Adrenal gland (tissue), 12 donors: Measurements from ENCODE around the gene MLF1. TPM values are rescaled to one million over a fixed set of nuclear protein-coding genes. Genes with fewer than 3 reads are reported as not detected.

Source experiments
- DNase-seq, 7 donors: peaks; one replicate each; pipeline ENCODE4 v3.0.0-alpha.2; 2019 to 2020
- H3K27ac ChIP-seq, 5 donors: fragments of 200-600 bp; sonication (generic) in 4 of 5; 1 replicate in 3 of 5; 2 replicates in 2 of 5; pipeline versions ENCODE4 v1.5.1 to v1.8.0; 2016 to 2020; ENCODE audit warnings: mild to moderate bottlenecking in 1 of 5
- H3K27me3 ChIP-seq: fragments of 200-600 bp; 2 replicates; pipeline ENCODE4 v1.8.0; 2021
- H3K36me3 ChIP-seq, 2 donors: fragments of 200-600 bp; replicated peaks in 1 of 2; 1 replicate in 1 of 2; 2 replicates in 1 of 2; pipeline versions ENCODE4 v1.5.1 to v1.8.0; 2018 to 2022
- H3K4me1 ChIP-seq, 2 donors: fragments of 200-600 bp; replicated peaks in 1 of 2; 1 replicate in 1 of 2; 2 replicates in 1 of 2; pipeline versions ENCODE4 v1.5.1 to v1.8.0; 2018 to 2021
- H3K4me3 ChIP-seq, 4 donors: fragments of 200-600 bp; sonication (generic) in 3 of 4; one replicate each; pipeline ENCODE4 v1.5.1; 2016 to 2018
- H3K9me3 ChIP-seq, 3 donors: fragments of 200-600 bp; sonication (generic) in 1 of 3; replicated peaks in 1 of 3; 1 replicate in 2 of 3; 2 replicates in 1 of 3; pipeline versions ENCODE4 v1.5.1 to v1.8.0; 2016 to 2021
- POLR2A ChIP-seq, 2 donors: fragments of 450-650 bp; IDR thresholded peaks; one replicate each; pipeline ENCODE4 v1.6.1; 2017; ENCODE audit warnings: antibody characterized with exemption in 2 of 2, mild to moderate bottlenecking in 2 of 2, moderate library complexity in 1 of 2
- WGBS, 4 donors: extraction: QIAGEN DNeasy Blood & Tissue Kit in 2 of 4; methylation state at CpG; one replicate each; pipeline versions ENCODE4 v1.1.5 to v1.1.7; 2013 to 2017; 5-methylcytosine and 5-hydroxymethylcytosine counted together
- intact Hi-C, 2 donors: fragments of 100-400 bp; cut with DNase I; formaldehyde crosslinking; loops; one replicate each; pipeline versions ENCODE4 v1.14.1 to v1.15.0; 2022 to 2023
- polyA plus RNA-seq, 3 donors: library from polyadenylated mRNA; stranded (reverse); fragments of 200-250 nt in 2 of 3; fragments of 350-450 nt in 1 of 3; fragmentation: Illumina TruSeq in 1 of 3; extraction: RNeasy Lipid Tissue Mini Kit (QIAGEN cat#74804) in 1 of 3; gene quantifications; one replicate each; pipeline ENCODE4 v1.2.3, GENCODE V29; 2013 to 2014
- small RNA-seq, 2 donors: library from RNA; depleted of rRNA; stranded (forward); fragments of <200 nt; gene quantifications; one replicate each; pipeline ENCODE3, GENCODE V24; 2016
- total RNA-seq, 9 donors: library from RNA; depleted of rRNA in 4 of 9; stranded (reverse); fragments of >200 nt in 4 of 9; fragments of 120-200 nt in 1 of 9; fragmentation: NEBNext Ultra II Directional in 1 of 9; extraction: Animal tissue kit (Norgen Biotek cat#: 25700) in 1 of 9; gene quantifications; one replicate each; pipeline versions ENCODE4 v1.1.0 to v1.2.4, GENCODE V29; 2013 to 2023
- TF ChIP-seq, protein P1 (sequence below), 6 experiments: fragments of 450-650 bp in 4 of 6; fragments of 200-600 bp in 2 of 6; sonication (generic) in 1 of 6; IDR thresholded peaks; 1 replicate in 5 of 6; 2 replicates in 1 of 6; pipeline versions ENCODE4 v1.5.1 to v1.8.0; 2016 to 2021; ENCODE audit warnings: antibody characterized with exemption in 6 of 6, mild to moderate bottlenecking in 2 of 6, moderate library complexity in 1 of 6
- donor health status: healthy with polysubstance abuse.
- donor health status: Bipolar disorder and iron deficiency.
- donor health status: DM: yes; HTN: yes; CAD: no.
- donor health status: DM: no; HTN: no; CAD: no.
- donor health status: DM: no; HTN: no; CAD: no.
- donor health status: DM: yes; HTN: yes; CAD: no.

The MLF1 gene
- total and polyA plus RNA-seq, 12 donors = 3.7 to 38.0 (median 7.0) TPM

DNA sequence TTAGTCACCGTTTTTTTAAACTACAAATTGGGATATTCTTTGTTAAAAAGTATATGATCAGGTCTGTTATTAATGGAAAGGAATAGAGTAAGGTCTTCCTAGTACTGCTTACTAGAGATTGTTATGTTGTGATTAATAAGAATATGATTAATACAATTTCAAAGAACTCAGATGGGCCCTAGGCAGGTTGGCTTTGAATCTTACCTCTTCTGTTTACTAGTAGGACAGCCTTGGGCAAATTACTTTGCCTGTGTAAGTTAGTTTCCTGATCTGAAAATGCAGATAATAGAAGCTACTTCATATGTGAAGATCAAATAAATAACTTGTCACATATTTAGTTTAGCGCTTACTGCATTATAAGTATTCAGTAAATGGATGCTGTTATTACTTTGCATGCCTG lies 80.2 kb downstream of the MLF1 start:
- H3K4me3 ChIP-seq = no peak overlapping the region
- H3K9me3 ChIP-seq = no peaks in the 10 kb centered on the region
- H3K4me1 ChIP-seq = peaks cover 0 to 12% of the 10 kb centered on the region in 2 donors
- no peaks in the 10 kb centered on the region for H3K27me3 ChIP-seq
- peaks cover 0 to 42% of the 10 kb centered on the region in 2 donors for H3K36me3 ChIP-seq
- WGBS, 4 donors = 92 to 99% (median 93%) methylated on average over 2 of the region's 2 CpGs
- H3K27ac ChIP-seq = no peak overlapping the region
- no peak for TF ChIP-seq POLR2A (IDR thresholded peaks at IDR 0.05)
- TF ChIP-seq, protein P1, sequence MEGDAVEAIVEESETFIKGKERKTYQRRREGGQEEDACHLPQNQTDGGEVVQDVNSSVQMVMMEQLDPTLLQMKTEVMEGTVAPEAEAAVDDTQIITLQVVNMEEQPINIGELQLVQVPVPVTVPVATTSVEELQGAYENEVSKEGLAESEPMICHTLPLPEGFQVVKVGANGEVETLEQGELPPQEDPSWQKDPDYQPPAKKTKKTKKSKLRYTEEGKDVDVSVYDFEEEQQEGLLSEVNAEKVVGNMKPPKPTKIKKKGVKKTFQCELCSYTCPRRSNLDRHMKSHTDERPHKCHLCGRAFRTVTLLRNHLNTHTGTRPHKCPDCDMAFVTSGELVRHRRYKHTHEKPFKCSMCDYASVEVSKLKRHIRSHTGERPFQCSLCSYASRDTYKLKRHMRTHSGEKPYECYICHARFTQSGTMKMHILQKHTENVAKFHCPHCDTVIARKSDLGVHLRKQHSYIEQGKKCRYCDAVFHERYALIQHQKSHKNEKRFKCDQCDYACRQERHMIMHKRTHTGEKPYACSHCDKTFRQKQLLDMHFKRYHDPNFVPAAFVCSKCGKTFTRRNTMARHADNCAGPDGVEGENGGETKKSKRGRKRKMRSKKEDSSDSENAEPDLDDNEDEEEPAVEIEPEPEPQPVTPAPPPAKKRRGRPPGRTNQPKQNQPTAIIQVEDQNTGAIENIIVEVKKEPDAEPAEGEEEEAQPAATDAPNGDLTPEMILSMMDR (IDR thresholded peaks at IDR 0.05) = no peak
- intact Hi-C loops = no loop called here
- no peak for DNase-seq

GRCh38 chr3:158652463-158652862 lies 81.5 kb downstream of the MLF1 start:
- Histone ChIP-seq H3K27me3 (no peaks in the 10 kb centered on the region), H3K4me3 (no peak overlapping the region), H3K9me3 (no peaks in the 10 kb centered on the region), H3K4me1 (peaks cover 0 to 12% of the 10 kb centered on the region in 2 donors), H3K36me3 (peaks cover 0 to 51% of the 10 kb centered on the region in 2 donors), H3K27ac (peak overlapping the region in 1 of 5 donors; percentile 6)
- no peak for DNase-seq
- WGBS, 4 donors = 68 to 80% (median 76%) methylated on average over 3 of the region's 3 CpGs
- intact Hi-C loops = no loop called here
- TF ChIP-seq, protein P1 (IDR thresholded peaks at IDR 0.05) = no peak
- no peak for TF ChIP-seq POLR2A (IDR thresholded peaks at IDR 0.05)

Small RNAs within 50 kb of the gene (small RNA-seq; reads per million reads assigned to genes)
- 0 reads per million in 2 donors for gene AC025033.1

Other genes with a start within 250 kb of the MLF1 start
- 100 to 1,000 TPM in 1 of 9 donors, 10 to 100 TPM in 8; 31.3 to 112 (median 61.0) TPM for gene GFM1, start 73.3 kb downstream of the MLF1 start, total RNA-seq
- gene GFM1, start 73.3 kb downstream of the MLF1 start, polyA plus RNA-seq = 10 to 100 TPM in 2 of 3 donors, 1 to 10 TPM in 1; 7.3 to 82.4 (median 11.3) TPM
- 100 to 1,000 TPM in 1 of 9 donors, 10 to 100 TPM in 8; 20.5 to 100 (median 59.8) TPM for gene LXN, start 101.5 kb downstream of the MLF1 start, total RNA-seq
- gene LXN, start 101.5 kb downstream of the MLF1 start, polyA plus RNA-seq = 10 to 100 TPM; 23.5 to 60.6 (median 42.0) TPM
- 100 to 1,000 TPM in 2 of 9 donors, 10 to 100 TPM in 5, 1 to 10 TPM in 2; 2.1 to 204 (median 32.1) TPM for gene RARRES1, start 161.3 kb downstream of the MLF1 start, total RNA-seq
- 10 to 100 TPM in 1 of 3 donors, 1 to 10 TPM in 2; 8.2 to 19.7 (median 9.7) TPM for gene RARRES1, start 161.3 kb downstream of the MLF1 start, polyA plus RNA-seq
- 100 to 1,000 TPM in 2 of 9 donors, 10 to 100 TPM in 7; 38.8 to 118 (median 77.3) TPM for gene MFSD1, start 230.9 kb downstream of the MLF1 start, total RNA-seq
- gene MFSD1, start 230.9 kb downstream of the MLF1 start, polyA plus RNA-seq = 10 to 100 TPM; 20.4 to 83.8 (median 25.7) TPM